Erythroblast (primary cell): ENCODE measurements around the gene PLXNA2.

Experiments
- GATA1 ChIP-seq: IDR thresholded peaks from 2 replicates; pipeline ENCODE4 v1.6.1; 2011; ENCODE audit warnings: low read depth, mild to moderate bottlenecking, control low read depth, low read length, moderate library complexity
- POLR2A ChIP-seq: IDR thresholded peaks from 2 replicates; pipeline ENCODE4 v1.6.1; 2011; ENCODE audit warnings: mild to moderate bottlenecking, low read length

DNA sequence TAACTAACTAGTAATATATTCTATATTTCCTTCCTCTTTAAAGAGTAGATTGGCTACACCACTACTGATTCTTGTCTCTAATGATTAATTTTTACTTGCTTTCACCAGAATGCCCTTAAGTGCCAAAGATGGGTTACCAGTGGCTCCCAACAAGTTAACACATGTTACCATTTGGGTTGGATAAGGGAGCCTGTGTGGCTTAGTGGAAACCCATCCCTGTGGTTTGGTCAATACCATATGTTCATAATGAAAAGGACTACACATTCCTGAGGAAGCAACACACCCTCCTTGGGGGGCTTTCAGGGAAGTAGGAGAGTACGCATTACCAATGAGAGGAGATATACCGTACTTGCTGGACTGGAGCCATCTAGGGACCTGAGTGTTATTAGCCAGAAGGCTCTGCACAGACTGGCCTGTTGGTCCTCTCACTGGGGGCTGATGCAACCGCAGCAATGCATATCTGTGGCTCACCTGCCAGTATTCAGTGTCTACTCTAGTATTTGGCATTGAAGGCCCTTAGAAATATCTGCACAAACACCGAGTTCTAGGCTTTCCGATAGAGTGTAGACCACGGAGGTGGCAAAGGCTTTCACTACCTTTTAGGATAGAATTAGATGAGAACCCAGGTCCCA, 29.3 kb upstream of the PLXNA2 start:
- TF ChIP-seq POLR2A (no peak), GATA1 (no peak)
